ENCODE results near the gene FBXO11. TPM values are rescaled to one million over a fixed set of nuclear protein-coding genes. Genes with fewer than 3 reads are reported as not detected.

Gene FBXO11
- total and polyA plus RNA-seq, 12 donors = 21.7 to 61.7 (median 46.6) TPM

- H3K27me3 ChIP-seq = no peaks in the 10 kb centered on the region
- peak; percentile 58 to 83 (median 75) for DNase-seq
- H3K27ac ChIP-seq = peak overlapping the region; percentile 64 to 83 (median 70)
- H3K36me3 ChIP-seq (replicated peaks in 1 of 2) = no peaks in the 10 kb centered on the region
- H3K9me3 ChIP-seq (replicated peaks in 1 of 3) = no peaks in the 10 kb centered on the region
- intact Hi-C loops (cut with DNase I) = no loop called here
- whole genome bisulfite sequencing, 4 donors = 35 to 48% (median 46%) methylated on average over 13 of the region's 13 CpGs
- TF ChIP-seq POLR2A (IDR thresholded peaks at IDR 0.05) = peak in 1 of 2 donors; percentile 49
- TF ChIP-seq CTCF (IDR thresholded peaks at IDR 0.05) = no peak
- no peak overlapping the region for H3K4me3 ChIP-seq
- H3K4me1 ChIP-seq (replicated peaks in 1 of 2) = peaks cover 11 to 13% of the 10 kb centered on the region in 2 donors
Observed at GRCh38 chr2:47777277-47777937, 128.9 kb downstream of the FBXO11 start.

- Histone ChIP-seq H3K4me3 (no peak overlapping the region), H3K36me3 (replicated peaks in 1 of 2) (no peaks in the 10 kb centered on the region), H3K4me1 (replicated peaks in 1 of 2) (peaks cover 6 to 8% of the 10 kb centered on the region in 2 donors), H3K27ac (no peak overlapping the region), H3K9me3 (replicated peaks in 1 of 3) (no peaks in the 10 kb centered on the region), H3K27me3 (no peaks in the 10 kb centered on the region)
- no peak for TF ChIP-seq CTCF (IDR thresholded peaks at IDR 0.05)
- TF ChIP-seq POLR2A (IDR thresholded peaks at IDR 0.05) = no peak
- no peak for DNase-seq
- intact Hi-C loops (cut with DNase I) = no loop called here
Observed at GRCh38 chr2:47774567-47774966, 131.7 kb downstream of the FBXO11 start.

GRCh38 chr2:47772343-47772742 lies 134.0 kb downstream of the FBXO11 start:
- H3K27ac ChIP-seq = no peak overlapping the region
- TF ChIP-seq POLR2A (IDR thresholded peaks at IDR 0.05) = no peak
- TF ChIP-seq CTCF (IDR thresholded peaks at IDR 0.05) = no peak
- no peak overlapping the region for H3K4me3 ChIP-seq
- 89 to 100% (median 94%) methylated on average over 2 of the region's 2 CpGs for WGBS, 4 donors
- no peaks in the 10 kb centered on the region for H3K9me3 ChIP-seq (replicated peaks in 1 of 3)
- no peak for DNase-seq
- no peaks in the 10 kb centered on the region for H3K36me3 ChIP-seq (replicated peaks in 1 of 2)
- intact Hi-C loops (cut with DNase I) = no loop called here
- H3K27me3 ChIP-seq = no peaks in the 10 kb centered on the region
- H3K4me1 ChIP-seq (replicated peaks in 1 of 2) = peaks cover 8 to 13% of the 10 kb centered on the region in 2 donors

- Histone ChIP-seq H3K27me3 (no peaks in the 10 kb centered on the region), H3K9me3 (replicated peaks in 1 of 3) (no peaks in the 10 kb centered on the region), H3K4me3 (no peak overlapping the region), H3K27ac (peak overlapping the region in 1 of 5 donors; percentile 38), H3K4me1 (replicated peaks in 1 of 2) (peaks cover 0 to 7% of the 10 kb centered on the region in 2 donors), H3K36me3 (replicated peaks in 1 of 2) (no peaks in the 10 kb centered on the region)
- TF ChIP-seq POLR2A (IDR thresholded peaks at IDR 0.05) = no peak
- peak in 6 of 7 donors; percentile 30 to 84 (median 62) for DNase-seq
- intact Hi-C loops (cut with DNase I) = no loop called here
Observed at GRCh38 chr2:47771211-47771610, 135.1 kb downstream of the FBXO11 start.

GRCh38 chr2:47769318-47769717 lies 137.0 kb downstream of the FBXO11 start:
- Histone ChIP-seq H3K36me3 (replicated peaks in 1 of 2) (no peaks in the 10 kb centered on the region), H3K9me3 (replicated peaks in 1 of 3) (no peaks in the 10 kb centered on the region), H3K4me3 (no peak overlapping the region), H3K27ac (no peak overlapping the region), H3K27me3 (no peaks in the 10 kb centered on the region), H3K4me1 (replicated peaks in 1 of 2) (peaks cover 0 to 7% of the 10 kb centered on the region in 2 donors)
- intact Hi-C loops (cut with DNase I) = loop anchor here (5.0 to 10.0 kb wide), 2 partner anchors 332 to 435 kb away; no protein-coding TSS in a partner anchor
- no peak for DNase-seq
- no peak for TF ChIP-seq POLR2A (IDR thresholded peaks at IDR 0.05)
- no peak for TF ChIP-seq CTCF (IDR thresholded peaks at IDR 0.05)
- 92 to 98% (median 94%) methylated on average over 5 to 9 of the region's 9 CpGs for WGBS, 4 donors

All from adrenal gland (tissue), 12 donors.